ENCODE measurements around the gene SURF6.
A peak's percentile ranks its signal among the peaks of the same experiment; 100 is the strongest.

SURF6 gene

DNA sequence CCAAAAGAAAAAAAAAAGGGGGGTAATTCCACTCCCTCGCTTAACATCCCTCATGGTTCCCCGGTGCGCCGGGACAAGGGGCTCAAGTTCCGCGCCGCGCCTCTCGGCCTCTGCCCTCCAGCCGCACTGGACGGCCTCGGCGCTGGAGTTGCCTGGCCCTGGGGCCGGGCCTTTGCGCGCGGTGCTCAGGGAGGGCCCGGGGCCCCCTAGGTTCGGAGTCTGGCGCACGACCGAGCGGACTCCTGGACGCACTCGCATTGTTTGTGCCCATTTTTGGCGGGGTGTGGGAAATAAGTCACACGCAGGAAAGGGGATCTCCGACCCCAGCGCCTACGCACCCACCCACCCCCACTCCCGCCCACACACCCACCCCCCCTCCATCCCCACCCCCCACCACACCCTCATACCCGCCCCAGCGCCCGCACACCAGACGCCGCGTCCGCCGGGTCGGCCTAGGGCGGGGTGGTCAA is 11.6 kb upstream of the SURF6 start:
- peak overlapping the region; percentile 96 for H3K4me3 ChIP-seq (ENCODE audit: low read depth, low read length)
- TF ChIP-seq CTCF (IDR thresholded peaks at IDR 0.05; ENCODE audit: borderline replicate concordance, insufficient read depth, low read depth, low read length): no peak

GRCh38 chr9:133346021-133346785 is 10.2 kb upstream of the SURF6 start:
- H3K4me3 ChIP-seq (ENCODE audit: low read depth, low read length): peak overlapping the region; percentile 96
- no peak for TF ChIP-seq CTCF (IDR thresholded peaks at IDR 0.05; ENCODE audit: borderline replicate concordance, insufficient read depth, low read depth, low read length)

DNA sequence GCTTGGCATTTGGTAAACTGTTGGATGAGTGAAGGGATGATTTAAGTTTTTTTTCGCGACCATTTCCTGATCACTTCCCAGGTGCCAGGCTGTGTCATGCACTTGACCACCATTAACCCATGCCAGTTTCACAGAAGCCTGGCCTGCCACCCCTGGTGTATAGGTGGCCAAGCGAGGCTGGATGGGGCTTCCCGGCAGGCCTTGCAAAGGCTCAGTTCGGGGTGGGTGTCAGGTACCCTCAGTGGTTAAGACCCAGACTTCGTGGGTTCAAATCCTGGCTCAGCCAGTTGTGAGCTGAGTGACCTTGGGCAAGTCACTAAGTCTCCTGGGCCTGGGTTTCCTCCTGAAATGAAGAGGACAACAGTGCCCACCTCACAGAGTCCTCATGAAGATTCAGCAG is 9.6 kb upstream of the SURF6 start:
- TF ChIP-seq CTCF (IDR thresholded peaks at IDR 0.05; ENCODE audit: borderline replicate concordance, insufficient read depth, low read depth, low read length): no peak
- no peak overlapping the region for H3K4me3 ChIP-seq (ENCODE audit: low read depth, low read length)

GRCh38 chr9:133344979-133345378 is 9.0 kb upstream of the SURF6 start:
- no peak for TF ChIP-seq CTCF (IDR thresholded peaks at IDR 0.05; ENCODE audit: borderline replicate concordance, insufficient read depth, low read depth, low read length)
- no peak overlapping the region for H3K4me3 ChIP-seq (ENCODE audit: low read depth, low read length)

DNA sequence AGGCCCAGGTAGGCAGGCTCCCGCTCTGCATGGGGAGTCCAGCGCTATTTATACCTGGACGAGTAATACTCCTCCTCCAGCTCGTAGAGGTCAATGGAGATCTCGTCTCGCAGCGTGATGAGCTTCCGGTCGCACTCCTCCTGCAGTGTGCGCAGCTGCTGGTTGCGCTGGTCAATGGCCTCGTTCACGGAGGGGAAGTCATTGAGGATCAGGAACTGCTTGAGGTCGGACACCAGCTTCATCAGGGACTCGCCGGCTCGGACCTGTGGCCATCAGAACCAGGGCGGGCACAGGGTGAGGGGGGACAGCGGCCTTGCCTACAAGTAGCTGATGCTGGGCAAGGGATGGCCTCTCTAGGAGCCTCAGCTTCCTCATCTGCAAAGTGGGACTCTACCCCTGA is 8.1 kb upstream of the SURF6 start:
- no peak for TF ChIP-seq CTCF (IDR thresholded peaks at IDR 0.05; ENCODE audit: borderline replicate concordance, insufficient read depth, low read depth, low read length)
- no peak overlapping the region for H3K4me3 ChIP-seq (ENCODE audit: low read depth, low read length)

DNA sequence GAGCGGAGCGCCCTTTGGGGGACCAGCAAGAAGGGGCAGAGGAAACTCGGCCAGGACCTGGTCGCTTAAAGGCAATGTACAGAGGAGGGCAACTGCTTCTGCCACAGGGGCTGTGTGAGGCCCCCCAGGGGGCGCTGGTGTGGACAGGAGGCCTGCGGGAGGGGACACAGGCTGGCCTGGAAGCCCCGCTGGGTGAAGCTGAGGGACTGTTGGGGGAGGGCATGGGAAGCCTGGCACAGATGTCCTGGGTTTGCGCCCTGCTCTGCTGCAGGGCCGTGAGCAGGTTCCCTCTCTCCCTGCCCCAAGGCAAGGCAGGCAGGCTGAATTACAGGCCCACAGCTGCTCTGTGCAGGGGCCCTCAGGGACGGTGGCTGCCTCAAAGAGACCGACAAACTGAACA is 6.6 kb upstream of the SURF6 start:
- no peak; the same call in 1 of the 2 replicates for TF ChIP-seq CTCF (IDR thresholded peaks at IDR 0.05; ENCODE audit: borderline replicate concordance, insufficient read depth, low read depth, low read length)
- no peak overlapping the region for H3K4me3 ChIP-seq (ENCODE audit: low read depth, low read length)

GRCh38 chr9:133342069-133342406 is 6.0 kb upstream of the SURF6 start:
- no peak for TF ChIP-seq CTCF (IDR thresholded peaks at IDR 0.05; ENCODE audit: borderline replicate concordance, insufficient read depth, low read depth, low read length)

More at GRCh38 chr9:133342069-133342406, 6.0 kb upstream of the SURF6 start:
- no peak overlapping the region for H3K4me3 ChIP-seq (ENCODE audit: low read depth, low read length)
